Activated CD4-positive, alpha-beta T cell treated with anti-CD3 and anti-CD28 coated beads, Interleukin-2, amount 10 ng/mL, durations not matched to agents 24 days and 14 days (primary cell): ENCODE data around the gene C10orf90. TPM values are rescaled to one million over a fixed set of nuclear protein-coding genes. Genes with fewer than 3 reads are reported as not detected.
"Not testable (repeated sequence)": the region's sequence is repeated elsewhere in the genome, so short reads cannot be mapped to it uniquely, and the experiment has no call there.

ENCODE experiments used
- DNase-seq: peaks from one replicate; pipeline ENCODE4 v3.0.0; 2022
- H3K27ac Mint-ChIP-seq: one replicate; pipeline ENCODE4 v1.8.0; 2022; ENCODE audit warnings: mild to moderate bottlenecking, mixed read lengths
- H3K27me3 Mint-ChIP-seq: one replicate; pipeline ENCODE4 v1.8.0; 2022; ENCODE audit warnings: mixed read lengths
- H3K36me3 Mint-ChIP-seq: one replicate; pipeline ENCODE4 v1.8.0; 2022; ENCODE audit warnings: low read depth, mild to moderate bottlenecking, mixed read lengths
- H3K4me1 Mint-ChIP-seq: one replicate; pipeline ENCODE4 v1.8.0; 2021; ENCODE audit warnings: mixed read lengths
- H3K4me3 Mint-ChIP-seq: one replicate; pipeline ENCODE4 v1.8.0; 2022; ENCODE audit warnings: mild to moderate bottlenecking, moderate library complexity, mixed read lengths
- H3K9me3 Mint-ChIP-seq: one replicate; pipeline ENCODE4 v1.8.0; 2021; ENCODE audit warnings: mixed read lengths
- intact Hi-C: fragments of 100-400 bp; cut with micrococcal nuclease; formaldehyde crosslinking; loops from one replicate; pipeline ENCODE4 v1.15.1; 2023
- total RNA-seq: library from RNA; stranded (reverse); gene quantifications from 2 replicates; pipeline ENCODE4 v1.2.3, GENCODE V29; 2022

The C10orf90 gene
- total RNA-seq, 1 donor from 2014 or later = not detected

DNA sequence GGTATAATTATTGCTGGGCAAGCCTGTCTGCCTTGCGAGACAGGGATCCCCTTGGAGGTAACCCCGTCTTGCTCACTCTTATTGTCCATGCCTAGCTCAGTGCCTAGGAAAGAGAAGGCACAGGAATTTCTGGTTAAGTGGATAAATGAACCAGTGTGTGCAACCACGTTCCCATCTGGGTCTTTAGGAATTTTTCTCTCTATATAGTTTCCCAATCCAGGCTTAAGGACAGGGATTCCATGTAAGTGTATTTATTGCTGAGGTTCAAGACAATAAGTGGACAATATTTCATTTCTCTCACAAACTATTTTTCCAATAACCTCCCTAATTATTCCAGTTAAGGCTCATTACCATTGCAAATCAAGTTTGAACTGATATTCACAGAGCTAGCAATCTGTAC is 273.3 kb downstream of the C10orf90 start:
- no peak for DNase-seq
- no peak overlapping the region for H3K4me3 Mint-ChIP-seq
- H3K4me1 Mint-ChIP-seq = no peaks in the 10 kb centered on the region
- H3K9me3 Mint-ChIP-seq = peaks cover 6% of the 10 kb centered on the region
- no peak overlapping the region for H3K27ac Mint-ChIP-seq
- no peaks in the 10 kb centered on the region for H3K27me3 Mint-ChIP-seq
- no peaks in the 10 kb centered on the region for H3K36me3 Mint-ChIP-seq
- intact Hi-C loops = no loop called here

DNA sequence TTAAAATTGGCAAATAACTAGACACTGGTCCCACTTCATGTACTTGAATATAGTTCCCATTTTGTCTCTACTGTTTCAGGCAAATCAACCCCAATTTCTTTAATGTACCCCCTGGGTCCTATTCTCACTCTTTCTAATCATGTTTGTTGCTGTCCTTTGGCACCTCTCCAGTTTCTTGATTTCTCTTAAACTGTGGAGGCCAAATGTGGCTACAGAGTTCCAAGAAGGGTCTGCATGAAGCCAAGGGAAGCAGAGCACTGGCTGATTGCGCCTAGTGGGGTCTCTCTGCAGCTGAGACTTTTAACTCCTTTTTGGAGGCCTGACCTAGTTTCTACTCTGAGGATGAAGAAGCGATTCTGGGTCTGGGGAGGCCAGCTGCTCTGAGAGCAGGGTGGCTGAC is 275.5 kb downstream of the C10orf90 start:
- intact Hi-C loops = no loop called here
- Mint-ChIP-seq H3K4me3 (no peak overlapping the region), H3K4me1 (no peaks in the 10 kb centered on the region), H3K27me3 (no peaks in the 10 kb centered on the region), H3K27ac (no peak overlapping the region), H3K9me3 (peaks cover 6% of the 10 kb centered on the region), H3K36me3 (no peaks in the 10 kb centered on the region)
- DNase-seq = no peak

DNA sequence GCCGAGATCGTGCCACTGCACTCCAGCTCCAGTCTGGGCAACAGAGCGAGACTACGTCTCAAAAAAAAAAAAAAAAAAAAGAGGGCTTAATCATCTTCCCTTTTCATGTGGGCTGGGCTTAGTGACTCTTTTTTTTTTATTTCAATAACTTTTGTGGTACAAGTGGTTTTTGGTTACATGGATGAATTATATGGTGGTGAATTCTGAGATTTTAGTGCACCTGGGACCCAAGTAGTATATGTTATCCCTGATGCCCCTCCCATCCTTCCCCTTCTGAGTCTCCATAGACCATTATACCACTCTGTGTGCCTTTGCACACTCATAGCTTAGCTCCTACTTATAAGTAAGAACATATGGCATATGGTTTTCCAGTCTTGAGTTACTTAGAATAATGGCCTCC is 277.4 kb downstream of the C10orf90 start:
- intact Hi-C loops = no loop called here
- peaks cover 10% of the 10 kb centered on the region for H3K27me3 Mint-ChIP-seq
- no peak overlapping the region for H3K4me3 Mint-ChIP-seq
- no peak for DNase-seq
- no peaks in the 10 kb centered on the region for H3K36me3 Mint-ChIP-seq
- H3K27ac Mint-ChIP-seq = no peak overlapping the region
- no peaks in the 10 kb centered on the region for H3K4me1 Mint-ChIP-seq
- H3K9me3 Mint-ChIP-seq = peaks cover 6% of the 10 kb centered on the region

DNA sequence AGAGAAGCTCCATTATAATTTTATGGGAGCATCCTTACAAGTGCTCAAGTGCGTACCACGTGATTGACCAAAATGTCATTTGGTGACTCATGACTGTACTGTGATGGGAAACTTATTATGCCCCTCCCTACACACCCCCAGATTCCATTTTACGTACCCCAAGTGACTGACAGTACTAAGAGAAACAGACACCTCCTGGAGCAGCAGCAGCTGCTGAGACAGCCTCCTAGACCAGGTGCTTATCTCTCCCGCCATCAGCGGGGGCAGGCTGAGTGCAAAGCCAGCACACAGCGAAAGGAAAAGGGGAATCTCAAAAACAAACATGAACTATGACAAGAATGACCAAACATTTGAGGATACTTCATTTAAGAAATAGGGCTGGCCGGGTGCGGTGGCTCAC is 278.0 kb downstream of the C10orf90 start:
- no peak for DNase-seq
- H3K9me3 Mint-ChIP-seq = peaks cover 6% of the 10 kb centered on the region
- peaks cover 11% of the 10 kb centered on the region for H3K27me3 Mint-ChIP-seq
- H3K4me1 Mint-ChIP-seq = no peaks in the 10 kb centered on the region
- H3K36me3 Mint-ChIP-seq = no peaks in the 10 kb centered on the region
- H3K27ac Mint-ChIP-seq = no peak overlapping the region
- intact Hi-C loops = no loop called here
- no peak overlapping the region for H3K4me3 Mint-ChIP-seq

DNA sequence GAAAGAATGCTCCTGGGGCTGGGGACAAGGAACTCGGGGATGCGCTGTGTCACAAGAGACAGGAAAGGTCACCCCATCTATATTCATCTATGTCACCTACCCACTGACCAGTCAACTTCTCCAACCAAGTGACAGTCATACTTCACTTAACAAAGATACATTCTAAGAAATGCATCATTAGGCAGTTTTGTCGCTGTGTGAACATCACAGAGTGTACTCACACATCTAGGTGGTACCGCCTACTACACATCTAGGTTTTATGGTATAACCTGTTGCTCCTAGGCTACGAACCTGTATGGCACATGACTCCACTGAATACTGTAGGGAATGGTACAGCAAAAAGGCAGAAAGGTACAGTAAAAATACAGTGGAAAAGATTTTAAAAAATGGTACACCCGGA is 278.4 kb downstream of the C10orf90 start:
- Mint-ChIP-seq H3K27me3 (peaks cover 15% of the 10 kb centered on the region), H3K36me3 (peaks cover 2% of the 10 kb centered on the region), H3K4me1 (no peaks in the 10 kb centered on the region), H3K9me3 (peaks cover 8% of the 10 kb centered on the region), H3K4me3 (no peak overlapping the region), H3K27ac (no peak overlapping the region)
- no peak for DNase-seq
- intact Hi-C loops = no loop called here

DNA sequence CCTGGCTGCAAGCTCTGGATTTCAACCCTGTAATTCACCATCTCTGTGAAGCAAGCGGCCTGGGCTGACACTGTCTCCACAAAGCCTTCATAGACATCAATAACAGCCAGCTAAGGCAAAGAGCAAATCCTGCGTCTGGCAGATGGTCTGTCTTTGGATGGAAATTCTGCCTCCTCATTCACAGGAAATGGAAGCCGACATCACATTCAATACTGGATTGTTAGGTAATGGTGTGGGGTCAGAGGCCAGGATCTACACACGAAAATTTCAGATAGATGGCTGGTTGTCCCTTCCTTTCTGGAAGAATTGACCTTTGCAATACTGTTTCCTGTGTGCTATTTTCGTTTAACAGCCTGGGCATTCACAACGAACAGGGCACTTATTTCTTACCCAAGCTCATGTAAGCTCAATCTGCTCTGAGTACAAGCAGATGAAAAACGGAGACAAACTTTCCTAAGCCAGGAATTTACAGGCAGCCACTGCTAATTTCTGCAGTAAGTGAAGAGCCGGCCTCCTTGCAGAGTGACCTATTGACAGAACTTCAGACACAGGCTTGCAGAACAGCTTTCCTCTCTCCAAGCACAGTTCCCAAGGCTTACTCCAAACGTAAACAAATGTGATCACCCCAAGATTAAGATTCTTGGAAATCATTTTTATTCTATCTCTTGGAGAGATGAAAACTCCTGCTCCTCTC is 279.2 kb downstream of the C10orf90 start:
- H3K4me3 Mint-ChIP-seq = no peak overlapping the region
- no peak overlapping the region for H3K27ac Mint-ChIP-seq
- peaks cover 4% of the 10 kb centered on the region for H3K36me3 Mint-ChIP-seq

DNA sequence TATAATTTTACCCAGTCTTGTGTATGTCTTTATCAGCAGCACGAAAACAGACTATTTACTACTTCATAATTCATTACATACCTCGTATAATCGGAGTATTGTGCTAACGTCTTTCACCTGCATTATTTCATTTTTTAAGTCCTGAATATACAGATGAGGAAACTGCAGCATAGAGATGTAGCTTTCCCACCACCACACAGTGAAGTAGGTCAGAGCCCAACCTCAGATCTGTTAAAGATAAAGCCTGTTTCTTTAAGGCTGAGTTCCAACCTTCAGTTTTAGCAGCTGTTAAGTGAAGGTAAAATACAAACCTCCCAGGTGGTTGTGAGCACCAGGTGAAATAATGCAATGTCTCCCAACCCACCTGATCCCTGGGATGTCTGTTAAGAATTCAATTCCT is 280.2 kb downstream of the C10orf90 start:
- intact Hi-C loops = no loop called here
- no peaks in the 10 kb centered on the region for H3K4me1 Mint-ChIP-seq
- peaks cover 4% of the 10 kb centered on the region for H3K36me3 Mint-ChIP-seq
- no peak overlapping the region for H3K4me3 Mint-ChIP-seq
- H3K27me3 Mint-ChIP-seq = peaks cover 31% of the 10 kb centered on the region
- no peak for DNase-seq
- H3K9me3 Mint-ChIP-seq = peaks cover 11% of the 10 kb centered on the region
- no peak overlapping the region for H3K27ac Mint-ChIP-seq

More for the DNA sequence above, 279.2 kb downstream of the C10orf90 start:
- intact Hi-C loops = no loop called here
- DNase-seq = no peak
- Mint-ChIP-seq H3K27me3 (peaks cover 22% of the 10 kb centered on the region), H3K9me3 (peaks cover 11% of the 10 kb centered on the region), H3K4me1 (no peaks in the 10 kb centered on the region)

DNA sequence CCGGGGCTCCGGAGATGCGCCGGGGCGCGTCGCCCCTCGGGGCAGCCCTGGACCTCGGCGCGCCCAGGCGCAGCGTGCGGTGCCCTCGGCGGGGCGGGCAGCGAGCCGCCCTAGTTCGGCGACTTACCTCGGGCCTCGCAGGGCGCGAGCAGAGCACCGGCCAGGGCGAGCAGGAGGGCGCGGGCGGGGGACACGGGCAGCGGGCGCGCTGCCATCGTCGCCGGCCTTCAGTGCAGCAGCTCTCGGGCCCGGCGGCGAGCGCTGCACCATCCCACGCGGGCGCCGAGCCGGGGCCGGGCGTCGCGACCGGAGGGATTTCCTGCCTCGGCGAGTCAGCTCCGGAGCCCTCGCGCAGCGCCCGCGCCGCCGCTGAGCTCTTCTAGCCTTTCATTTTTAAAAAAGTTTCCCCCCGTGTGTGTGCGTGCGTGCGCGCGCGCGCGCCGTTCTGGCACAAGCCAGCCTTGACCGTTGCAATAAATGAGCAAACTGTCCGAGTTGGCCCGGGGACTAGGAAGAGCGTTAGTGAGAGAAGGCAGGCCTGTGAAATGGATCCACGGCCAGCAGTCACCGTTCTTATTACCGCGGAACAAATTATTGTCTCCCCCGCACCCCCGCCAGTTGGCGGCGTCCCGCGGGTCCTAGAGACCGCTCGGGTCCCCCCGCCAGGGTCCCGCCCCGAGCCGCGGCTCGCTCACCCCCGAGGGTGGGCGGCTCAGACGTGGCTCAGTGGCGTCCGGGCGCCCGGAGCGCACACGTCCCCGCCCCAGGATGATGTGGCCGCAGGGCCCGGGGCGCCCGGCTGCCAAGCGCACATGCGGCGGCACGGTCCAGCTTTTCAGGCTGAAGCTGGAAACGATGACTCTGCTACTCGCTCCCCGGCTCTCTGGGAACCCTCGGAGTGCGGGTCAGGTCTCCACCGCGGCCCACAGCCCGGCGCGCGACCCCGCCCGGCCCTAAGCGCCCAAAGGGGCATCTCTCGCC is 282.3 kb downstream of the C10orf90 start, which contains the start of gene ADAM12:
ADAM12 (minus strand) TSS at position 547 of the 981 bp plus-strand sequence; CDS start at position 215, 332 bp downstream.
- peak within 1 kb of the TSS; percentile 9 for H3K4me3 Mint-ChIP-seq
- intact Hi-C loops = loop anchor here (2.0 kb wide), 1 partner anchor 407 kb away; no protein-coding TSS in a partner anchor
- H3K4me1 Mint-ChIP-seq = no peaks in the 10 kb centered on the region

DNA sequence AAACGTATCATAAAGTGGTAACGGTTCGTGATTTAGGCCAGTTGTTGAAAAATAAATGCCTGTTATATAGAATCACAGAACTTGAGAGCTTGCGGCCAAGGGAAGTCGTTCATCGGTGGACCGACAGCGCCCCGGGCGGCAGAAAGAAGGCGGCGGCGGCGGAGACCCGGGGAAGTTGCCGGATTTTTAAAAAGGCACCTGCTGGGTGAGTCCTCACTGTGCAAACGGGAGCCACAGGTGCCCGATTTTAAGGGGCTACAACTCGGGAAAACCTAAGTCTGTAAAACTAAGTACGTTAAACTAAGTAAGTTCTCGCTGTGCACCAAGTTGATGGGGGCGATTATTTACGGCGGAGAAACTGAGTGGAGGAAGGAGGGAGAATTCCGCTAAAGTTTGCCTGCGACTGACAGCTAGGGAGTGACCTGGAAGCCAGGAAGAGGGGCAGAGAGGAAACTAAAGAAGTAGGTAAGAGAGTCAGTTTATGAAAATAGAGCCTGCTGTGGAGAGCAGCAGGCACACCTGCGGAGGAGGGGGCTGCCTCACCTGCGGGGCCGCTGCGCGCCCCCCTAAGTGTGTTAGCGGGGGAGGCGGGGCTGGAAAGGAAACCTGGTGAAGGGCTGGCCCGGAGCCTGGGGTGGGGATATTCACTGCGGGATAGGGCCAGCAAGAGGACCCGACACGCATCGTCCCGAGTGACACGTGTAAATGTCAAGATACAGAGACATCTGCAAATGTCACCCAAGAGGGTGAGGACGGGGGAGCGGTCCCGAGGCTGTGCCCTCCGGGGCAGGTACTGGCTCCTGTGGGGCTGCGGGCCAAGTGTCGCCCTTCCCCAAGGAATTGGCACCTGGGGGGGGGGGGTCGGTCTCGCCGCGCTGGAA is 283.2 kb downstream of the C10orf90 start:
- peak overlapping the region; percentile 11 for H3K4me3 Mint-ChIP-seq
- intact Hi-C loops = loop anchor here (2.0 kb wide), 1 partner anchor 406 kb away; no protein-coding TSS in a partner anchor
- H3K27me3 Mint-ChIP-seq = peaks cover 31% of the 10 kb centered on the region
- peaks cover 4% of the 10 kb centered on the region for H3K36me3 Mint-ChIP-seq
- DNase-seq = peak; percentile 70
- H3K27ac Mint-ChIP-seq = peak overlapping the region; percentile 42
- peaks cover 6% of the 10 kb centered on the region for H3K9me3 Mint-ChIP-seq
- H3K4me1 Mint-ChIP-seq = no peaks in the 10 kb centered on the region

More for the DNA sequence above, 282.3 kb downstream of the C10orf90 start, which contains the start of gene ADAM12:
- peaks cover 4% of the 10 kb centered on the region for H3K36me3 Mint-ChIP-seq
- H3K9me3 Mint-ChIP-seq = peaks cover 6% of the 10 kb centered on the region
- peak; percentile 51 for DNase-seq
- peak within 1 kb of the TSS; percentile 42 for H3K27ac Mint-ChIP-seq
- H3K27me3 Mint-ChIP-seq = peaks cover 31% of the 10 kb centered on the region

DNA sequence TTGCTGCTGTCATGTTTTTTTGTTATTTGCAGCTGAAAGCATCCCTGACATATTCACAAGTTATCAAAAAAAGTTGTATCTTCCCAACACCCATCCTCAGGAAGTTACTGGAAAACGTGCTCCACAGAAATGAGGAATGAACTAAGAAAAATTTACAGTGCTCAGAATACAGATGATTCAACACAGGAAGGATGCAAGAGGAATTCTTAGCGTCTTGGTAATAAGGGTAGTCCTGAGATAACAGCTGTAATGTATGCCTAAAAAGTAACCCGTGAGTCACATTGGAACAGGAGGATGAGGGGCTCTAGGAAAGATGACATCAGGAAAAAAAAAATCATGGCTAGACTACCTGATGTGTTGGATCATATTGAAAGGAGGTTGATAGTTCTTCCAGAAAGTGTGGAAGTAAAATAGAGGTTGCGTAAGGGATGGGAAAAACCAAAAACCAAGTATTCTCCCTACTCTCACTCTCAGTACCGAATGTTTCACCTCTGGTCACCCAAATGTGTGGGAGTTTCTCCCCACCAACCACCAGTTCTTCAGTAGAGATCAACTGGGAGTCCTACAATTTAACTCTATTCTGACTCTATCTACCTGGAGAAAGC is 286.1 kb downstream of the C10orf90 start:
- intact Hi-C loops = no loop called here
- no peaks in the 10 kb centered on the region for H3K4me1 Mint-ChIP-seq
- no peak for DNase-seq
- no peak overlapping the region for H3K27ac Mint-ChIP-seq
- no peak overlapping the region for H3K4me3 Mint-ChIP-seq
- H3K27me3 Mint-ChIP-seq = peaks cover 27% of the 10 kb centered on the region
- peaks cover 6% of the 10 kb centered on the region for H3K9me3 Mint-ChIP-seq
- H3K36me3 Mint-ChIP-seq = peaks cover 4% of the 10 kb centered on the region

DNA sequence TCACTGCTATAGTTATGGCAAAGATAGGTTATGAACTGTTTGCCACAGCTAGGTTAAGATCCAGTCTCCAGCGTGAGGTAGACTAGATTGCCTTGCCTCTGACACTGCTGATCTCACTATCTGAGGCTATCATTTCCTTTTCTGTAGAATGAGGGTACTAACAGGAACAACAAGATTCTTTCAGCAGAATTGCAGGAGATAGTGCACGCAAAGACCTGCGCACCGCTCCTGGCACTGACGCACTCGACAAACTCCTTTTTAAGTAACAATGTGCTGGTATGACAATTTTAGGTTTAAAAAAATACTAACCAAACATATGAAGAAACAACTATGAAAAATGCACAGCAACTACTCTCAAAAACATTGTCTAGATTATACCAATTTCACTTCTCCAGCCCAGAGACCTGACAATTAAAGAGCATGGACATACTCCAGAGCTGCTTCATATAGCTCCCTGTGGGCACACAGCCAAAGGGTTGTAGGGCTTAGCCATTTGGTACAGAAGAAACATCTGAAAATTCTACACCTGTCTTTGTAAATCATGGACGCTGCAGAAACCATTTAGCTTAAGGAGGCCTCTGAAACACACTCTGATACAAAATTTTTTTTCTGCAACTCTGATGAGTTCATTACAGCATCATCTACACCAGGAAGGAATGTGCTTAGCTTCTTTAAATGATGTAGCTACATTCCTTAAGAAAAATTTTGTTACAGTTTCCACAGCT is 290.0 kb downstream of the C10orf90 start:
- H3K27ac Mint-ChIP-seq = no peak overlapping the region
- H3K9me3 Mint-ChIP-seq = no peaks in the 10 kb centered on the region
- H3K27me3 Mint-ChIP-seq = peaks cover under 1% of the 10 kb centered on the region
- H3K4me1 Mint-ChIP-seq = no peaks in the 10 kb centered on the region
- intact Hi-C loops = no loop called here
- H3K4me3 Mint-ChIP-seq = no peak overlapping the region
- no peaks in the 10 kb centered on the region for H3K36me3 Mint-ChIP-seq
- no peak for DNase-seq

DNA sequence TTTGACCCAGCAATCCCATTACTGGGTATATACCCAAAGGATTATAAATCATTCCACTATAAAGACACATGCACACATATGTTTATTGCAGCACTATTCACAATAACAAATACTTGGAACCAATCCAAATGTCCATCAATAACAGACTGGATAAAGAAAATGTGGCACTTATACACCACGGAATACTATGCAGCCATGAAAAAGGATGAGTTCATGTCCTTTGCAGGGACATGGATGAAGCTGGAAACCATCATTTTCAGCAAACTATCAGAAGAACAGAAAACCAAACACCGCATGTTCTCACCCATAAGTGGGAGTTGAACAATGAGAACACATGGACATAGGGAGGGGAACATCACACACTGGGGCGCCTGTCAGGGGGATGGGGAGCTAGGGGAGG is 291.3 kb downstream of the C10orf90 start:
- H3K9me3 Mint-ChIP-seq, intact Hi-C loops, H3K4me1 Mint-ChIP-seq, H3K27me3 Mint-ChIP-seq, DNase-seq, H3K36me3 Mint-ChIP-seq, H3K27ac Mint-ChIP-seq, H3K4me3 Mint-ChIP-seq: not testable (repeated sequence)
